ENCODE results near the gene HIP1.
A peak's percentile ranks its signal among the peaks of the same experiment; 100 is the strongest.

The HIP1 gene

DNA sequence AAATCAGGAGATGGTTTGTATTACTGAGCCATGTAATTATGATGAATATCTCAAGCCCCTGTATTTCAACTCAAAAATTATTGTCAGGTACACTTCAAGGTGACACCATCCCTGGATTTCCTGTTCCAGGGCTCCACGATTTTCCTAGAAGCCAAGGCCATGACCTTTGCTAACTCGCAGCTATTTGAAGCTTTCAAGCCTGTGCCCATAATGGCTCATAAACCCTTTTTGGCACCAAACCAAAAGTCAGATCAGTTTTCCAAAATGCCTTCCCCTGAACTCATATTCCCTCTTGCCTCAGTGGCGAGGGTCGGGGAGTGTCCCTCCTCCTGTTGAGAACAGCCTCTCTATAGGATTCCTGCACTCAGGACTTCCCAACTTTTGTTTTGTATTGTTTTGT lies 70.8 kb downstream of the HIP1 start:
- DNase-seq = no peak

DNA sequence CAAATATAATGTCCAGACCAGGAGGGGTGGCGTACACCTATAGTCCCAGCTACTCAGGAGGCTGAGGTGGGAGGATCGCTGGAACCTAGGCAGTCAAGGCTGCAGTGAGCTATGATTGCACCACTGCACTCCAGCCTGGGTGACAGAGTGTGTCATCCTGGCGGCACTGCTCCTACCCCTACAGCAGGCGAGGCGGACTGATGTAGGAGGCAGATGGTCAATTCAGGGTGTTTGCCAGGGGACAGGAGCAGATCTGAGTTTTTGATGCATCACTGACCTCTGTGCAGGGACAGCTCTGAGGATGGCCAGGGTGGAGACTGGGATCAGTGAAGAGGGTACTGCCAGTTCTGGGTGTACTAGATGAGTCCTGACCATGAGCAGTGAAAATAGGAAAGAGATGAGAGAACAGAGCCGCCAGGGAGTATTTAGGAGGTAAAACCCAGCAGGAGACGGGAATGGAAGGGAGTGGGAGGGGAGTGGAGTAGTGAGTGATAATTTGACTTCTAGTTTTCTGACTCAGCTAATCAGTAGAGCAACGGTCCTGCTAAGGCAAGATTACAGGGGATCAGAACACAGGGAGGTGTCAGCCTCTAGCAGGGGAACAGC lies 75.3 kb downstream of the HIP1 start:
- peak; percentile 52 for DNase-seq

DNA sequence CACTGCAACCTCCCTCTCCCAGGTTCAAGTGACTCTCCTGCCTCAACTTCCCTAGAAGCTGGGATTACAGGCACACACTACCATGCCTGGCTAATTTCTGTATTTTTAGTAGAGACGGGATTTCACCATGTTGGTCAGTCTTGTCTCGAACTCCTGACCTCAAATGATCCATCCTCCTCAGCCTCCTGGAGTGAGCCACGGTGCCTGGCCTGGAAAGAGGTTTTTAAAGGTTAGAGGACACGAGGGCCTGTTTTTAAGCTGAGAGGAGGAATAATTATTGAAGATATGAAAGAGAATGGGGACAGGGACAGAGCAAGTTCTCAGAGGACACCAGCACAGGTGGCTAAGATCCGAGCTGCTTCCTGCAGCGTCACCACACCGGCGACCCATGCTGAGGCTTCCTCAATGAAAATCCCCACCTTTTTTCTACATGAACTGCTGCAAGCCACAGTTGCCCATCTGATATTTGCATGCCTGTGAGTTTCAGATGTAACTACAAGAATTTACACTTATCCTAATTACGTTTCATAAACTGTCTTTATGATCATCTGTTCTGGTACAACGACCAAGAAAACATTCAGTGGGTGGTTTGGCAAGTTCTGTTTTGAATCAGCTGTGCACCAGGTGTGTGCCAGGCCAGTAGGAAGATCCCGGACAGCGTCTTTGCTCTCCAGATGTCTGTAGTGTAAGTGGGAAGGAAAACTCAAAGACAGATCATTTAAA lies 76.0 kb downstream of the HIP1 start:
- no peak for DNase-seq

DNA sequence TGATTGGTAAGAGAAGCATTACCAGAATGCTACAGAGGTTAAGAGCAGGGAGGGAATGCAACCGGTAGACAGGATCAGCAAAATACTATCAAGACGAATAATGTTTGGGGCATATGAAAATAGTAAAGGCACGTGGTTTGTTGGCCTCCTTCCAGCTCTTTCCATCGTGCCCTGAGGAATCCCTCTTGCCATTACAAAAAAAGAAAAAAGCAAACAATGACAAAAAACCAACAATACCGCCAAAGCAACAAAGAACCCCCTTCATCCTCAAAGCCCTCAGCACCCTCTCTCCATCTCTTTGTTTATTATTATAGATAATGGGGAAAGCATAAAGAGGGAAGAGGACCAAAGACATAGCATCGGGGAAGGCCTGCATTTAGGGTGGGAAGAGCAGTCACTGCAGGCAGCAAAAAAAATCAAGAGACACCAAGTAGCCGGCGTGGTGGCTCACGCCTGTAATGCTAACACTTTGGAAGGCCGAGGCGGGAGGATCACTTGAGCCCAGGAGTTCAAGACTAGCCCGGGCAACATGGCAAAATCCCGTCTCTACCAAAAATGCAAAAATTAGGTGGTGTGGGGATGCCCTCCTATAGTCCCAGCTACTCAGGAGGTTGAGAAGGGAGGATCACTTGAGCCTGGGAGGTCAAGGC lies 78.0 kb downstream of the HIP1 start:
- DNase-seq = no peak

DNA sequence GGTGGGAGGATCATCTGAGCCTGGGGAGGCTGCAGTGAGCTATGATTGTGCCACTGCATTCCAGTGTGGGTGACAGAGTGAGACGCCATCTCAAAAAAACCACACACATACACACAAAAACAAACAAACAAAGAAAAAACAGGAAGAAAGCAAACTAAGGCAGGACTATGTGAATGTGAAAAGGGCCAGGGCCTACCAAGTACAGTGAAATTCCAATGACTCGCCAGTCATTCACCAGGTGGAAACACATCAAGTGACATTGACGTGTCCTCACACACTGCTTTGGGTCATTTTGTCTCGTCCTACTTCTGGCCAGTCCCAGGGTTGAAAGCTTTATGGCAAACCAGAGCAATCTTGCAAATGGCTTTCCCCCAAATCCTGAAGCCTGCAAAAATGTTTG lies 79.9 kb downstream of the HIP1 start:
- DNase-seq = no peak

DNA sequence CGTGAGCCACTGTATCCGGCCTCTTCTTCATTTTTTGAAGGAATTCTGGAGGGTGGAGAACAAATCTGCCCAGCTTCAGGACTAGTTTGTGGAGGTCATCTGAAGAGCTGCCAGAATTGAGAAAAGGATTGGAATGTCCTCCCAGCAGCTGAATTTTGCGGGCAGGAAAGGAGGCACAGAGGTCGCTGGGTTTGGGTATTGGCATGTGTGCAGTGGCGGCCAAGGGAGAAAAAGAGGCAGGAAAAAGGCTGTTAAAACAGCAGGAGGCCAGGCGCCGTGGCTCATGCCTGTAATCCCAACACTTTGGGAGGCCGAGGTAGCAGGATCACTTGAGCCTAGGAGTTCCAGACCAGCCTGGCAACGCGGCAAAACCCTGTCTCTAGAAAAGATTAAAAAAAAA lies 80.4 kb downstream of the HIP1 start:
- DNase-seq = no peak

DNA sequence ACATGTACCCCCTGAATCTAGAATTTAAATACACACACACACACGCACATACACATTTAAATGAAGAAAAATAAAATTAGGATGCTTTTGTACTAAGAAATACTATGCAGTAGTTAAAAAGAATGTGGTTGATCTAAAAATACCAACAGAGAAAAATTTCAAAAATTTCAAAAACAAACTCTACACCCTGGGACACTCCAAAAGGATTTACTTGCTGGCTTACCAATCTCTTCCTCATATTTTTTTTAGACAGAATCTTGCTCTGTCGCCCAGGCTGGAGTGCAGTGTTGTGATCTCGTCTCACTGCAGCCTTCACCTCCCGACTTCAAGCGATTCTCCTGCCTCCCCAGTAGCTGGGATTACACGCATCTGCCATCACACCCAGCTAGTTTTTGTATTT lies 80.9 kb downstream of the HIP1 start:
- no peak for DNase-seq

DNA sequence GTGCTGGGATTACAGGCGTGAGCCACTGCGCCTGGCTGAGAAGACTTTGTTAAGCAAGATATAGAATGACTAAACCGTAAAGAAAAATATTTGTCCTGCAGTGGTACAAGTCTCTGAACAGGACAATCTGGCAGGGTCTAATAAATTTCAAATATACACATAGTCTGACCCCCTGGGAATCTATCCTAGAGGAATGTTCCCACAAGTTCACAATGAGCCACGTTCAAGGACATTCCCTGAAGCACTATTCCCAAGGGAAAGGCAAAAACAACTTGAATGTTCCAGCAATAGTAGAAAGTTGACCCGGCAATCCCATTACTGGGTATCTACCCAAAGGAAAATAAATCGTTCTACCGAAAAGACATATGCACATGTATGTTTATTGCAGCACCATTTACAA lies 82.0 kb downstream of the HIP1 start:
- DNase-seq = no peak

DNA sequence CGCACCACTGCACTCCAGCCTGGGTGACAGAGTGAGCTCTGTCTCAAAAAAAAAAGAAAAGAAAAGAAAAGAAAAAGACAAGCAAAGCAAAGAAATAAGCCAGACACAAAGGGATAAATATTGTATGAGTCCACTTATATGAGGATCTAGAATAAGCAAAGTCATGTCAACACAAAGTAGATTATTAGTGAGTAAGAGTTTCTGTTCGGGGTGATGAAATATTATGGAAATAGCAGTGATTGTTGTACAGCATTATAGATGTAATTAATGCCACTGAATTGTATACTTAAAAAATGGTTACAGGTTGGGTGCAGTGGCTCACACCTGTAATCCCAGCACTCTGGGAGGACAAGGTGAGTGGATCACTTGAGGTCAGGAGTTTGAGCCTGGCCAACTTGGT lies 83.2 kb downstream of the HIP1 start:
- DNase-seq = no peak

DNA sequence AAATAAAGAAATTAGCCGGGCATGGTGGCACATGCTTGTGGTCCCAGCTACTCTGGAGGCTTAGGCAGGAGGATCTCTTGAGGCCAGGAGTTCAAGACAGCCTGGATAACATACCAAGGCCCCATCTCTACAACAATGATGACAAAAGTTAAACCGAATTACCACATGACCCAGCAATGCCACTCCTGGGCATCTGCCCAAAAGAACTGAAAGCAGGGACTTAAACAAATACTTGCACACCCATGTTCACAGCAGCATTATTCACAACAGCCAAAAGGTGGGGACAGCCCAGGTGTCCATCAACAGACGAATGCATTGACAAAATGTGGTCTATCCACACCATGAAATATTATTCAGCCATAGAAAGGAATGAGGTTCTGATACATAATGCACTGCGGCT lies 83.9 kb downstream of the HIP1 start:
- no peak for DNase-seq

DNA sequence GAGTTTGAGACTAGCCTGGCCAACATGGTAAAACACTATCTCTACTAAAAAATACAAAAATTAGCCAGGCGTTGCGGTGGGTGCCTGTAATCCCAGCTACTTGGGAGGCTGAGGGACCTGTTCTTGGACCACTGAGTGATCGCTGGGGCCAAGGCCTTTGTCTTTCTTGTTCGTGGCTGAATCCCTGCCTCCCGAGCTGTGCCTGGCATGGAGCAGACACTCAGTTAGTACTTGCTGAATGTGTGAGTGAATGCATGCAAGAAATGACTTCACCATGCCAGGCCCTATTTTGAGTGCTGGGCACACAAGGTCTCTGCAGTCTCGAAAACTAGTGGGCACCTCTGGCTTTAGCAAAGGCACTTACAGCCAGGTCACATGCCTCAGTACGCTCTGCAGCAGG lies 85.1 kb downstream of the HIP1 start:
- DNase-seq = no peak

DNA sequence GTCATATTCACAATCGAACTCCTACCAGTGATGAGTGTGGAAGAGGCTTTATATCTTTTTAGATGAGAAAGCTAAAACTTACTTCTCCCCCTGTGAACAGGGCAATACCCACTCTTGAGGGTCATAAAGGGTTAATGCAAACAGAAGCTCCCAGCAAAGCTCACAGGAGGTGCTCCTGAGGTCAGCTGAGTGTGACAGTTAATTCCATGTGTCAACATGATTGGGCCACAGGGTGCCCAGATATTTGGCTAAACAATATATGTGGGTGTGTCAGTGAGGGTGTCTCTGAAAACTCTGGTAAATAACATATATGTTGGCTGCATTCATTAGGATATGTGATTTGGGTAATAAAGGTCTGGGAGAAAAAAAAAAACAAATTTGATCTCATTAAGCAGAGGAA lies 86.0 kb downstream of the HIP1 start:
- no peak for DNase-seq

DNA sequence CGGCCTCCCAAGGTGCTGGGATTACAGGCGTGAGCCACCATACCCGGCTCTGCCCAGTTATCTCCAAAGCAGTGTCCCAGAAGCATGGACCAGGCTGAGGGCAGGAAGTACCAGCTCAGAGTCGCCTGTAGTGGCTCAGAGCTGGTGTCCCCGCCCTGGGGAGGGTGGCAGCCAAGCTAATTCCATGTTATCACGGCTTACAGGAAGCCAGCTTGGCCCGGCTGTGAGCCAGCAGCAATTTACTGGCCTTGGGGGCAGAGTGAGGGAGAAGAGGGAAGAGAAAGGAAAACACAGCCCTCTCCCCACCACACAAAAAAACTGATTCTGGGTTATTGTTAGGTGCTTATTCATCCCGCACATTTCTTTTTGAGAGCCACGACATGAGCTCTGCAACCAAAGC lies 88.1 kb downstream of the HIP1 start:
- DNase-seq = peak; percentile 89

DNA sequence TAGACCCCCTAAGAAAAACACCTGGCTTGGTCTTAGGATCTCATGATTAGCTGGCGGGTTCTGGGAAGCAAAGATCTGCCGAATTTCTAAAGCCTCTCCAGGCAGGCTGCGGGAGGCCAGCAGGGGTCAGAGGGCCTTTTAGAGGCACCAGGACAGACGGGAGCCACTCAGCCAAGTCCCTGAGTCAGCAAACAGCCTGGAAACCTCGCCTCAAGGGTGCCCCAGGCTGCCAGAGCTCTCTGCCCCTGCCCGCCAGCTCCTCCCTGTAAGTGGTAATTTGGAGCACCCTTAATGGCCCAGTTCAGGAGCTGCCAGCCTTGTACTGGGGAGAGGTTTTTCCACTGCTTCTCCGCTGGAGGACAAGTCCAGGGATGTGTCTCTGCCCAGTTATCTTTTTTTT lies 88.7 kb downstream of the HIP1 start:
- no peak for DNase-seq

DNA sequence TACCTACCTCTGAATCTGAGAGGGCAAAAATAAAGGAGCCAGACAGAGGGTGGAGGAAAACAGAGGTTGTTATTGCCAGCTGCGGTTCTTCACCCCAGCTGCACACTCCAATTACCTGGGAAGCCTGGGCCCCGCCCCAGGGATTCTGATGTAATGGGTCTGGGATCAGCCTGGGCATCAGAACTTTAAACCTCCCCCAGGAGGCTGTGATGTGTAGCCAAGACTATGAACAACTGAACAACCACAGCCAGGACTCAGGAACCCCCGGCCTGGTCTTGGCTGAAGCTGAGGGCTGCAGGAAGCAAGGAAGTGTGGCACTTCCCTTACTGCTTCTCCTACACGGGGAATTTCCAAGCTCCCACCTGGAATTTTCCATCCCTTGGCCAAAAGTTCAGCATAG lies 89.3 kb downstream of the HIP1 start:
- DNase-seq = no peak

DNA sequence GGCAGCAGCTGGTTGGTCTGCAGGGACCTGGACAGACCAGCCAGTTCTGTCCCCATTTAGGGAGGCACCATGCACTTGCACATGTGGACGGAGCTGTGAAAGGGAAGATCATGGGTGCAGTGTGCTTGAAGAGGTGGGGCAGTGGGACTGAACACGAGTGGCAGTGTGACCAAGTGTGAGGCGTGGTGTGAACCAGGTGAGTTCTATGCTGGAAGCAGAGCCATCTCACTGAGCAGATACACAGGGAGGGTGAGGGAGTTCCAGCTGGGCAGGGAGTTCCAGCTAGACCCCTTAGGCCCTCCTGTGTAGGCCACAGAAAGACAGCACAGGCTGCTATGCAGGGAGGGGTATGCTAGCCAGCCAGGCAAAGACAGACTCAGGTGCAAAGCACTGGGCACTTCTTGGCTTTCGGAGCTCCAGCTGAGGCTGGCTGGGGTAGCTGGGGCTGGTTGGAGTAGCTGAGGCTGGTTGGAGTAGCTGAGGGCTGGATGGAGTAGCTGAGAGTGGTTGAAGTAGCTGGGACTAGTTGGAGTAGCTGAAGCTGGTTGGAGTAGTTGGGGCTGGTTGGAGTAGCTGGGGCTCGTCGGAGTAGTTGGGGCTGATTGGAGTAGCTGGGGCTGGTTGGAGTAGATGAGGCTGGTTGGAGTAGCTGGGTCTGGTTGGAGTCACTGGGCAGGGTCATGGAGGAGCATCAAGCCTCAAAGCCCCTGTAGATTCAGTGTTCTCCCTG lies 90.9 kb downstream of the HIP1 start:
- DNase-seq = no peak

DNA sequence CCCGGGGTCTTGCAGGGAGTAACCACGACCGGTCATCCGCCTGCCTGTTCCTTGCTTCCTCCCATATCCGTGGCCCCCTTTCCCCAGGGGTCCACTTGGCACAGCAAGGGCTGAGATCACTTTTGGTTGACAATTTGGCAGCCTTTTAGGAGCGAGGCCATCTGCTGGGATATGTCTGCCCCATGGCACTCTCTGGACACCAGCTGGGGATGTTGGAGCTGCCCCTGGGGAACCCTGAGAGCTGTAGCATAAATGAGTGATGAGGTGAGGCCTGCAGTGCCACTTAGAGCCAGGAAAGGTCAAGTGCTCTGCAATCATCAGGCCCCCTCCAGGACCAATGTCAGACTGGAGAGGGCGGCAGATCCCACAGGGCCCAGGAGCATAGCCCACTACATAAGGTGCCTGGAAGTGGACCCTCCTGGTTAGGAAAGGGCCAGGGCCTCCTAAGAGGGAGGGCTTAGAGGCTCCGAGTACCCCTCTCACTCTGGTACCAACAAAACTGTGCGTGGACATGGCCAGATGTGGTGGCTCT lies 92.1 kb downstream of the HIP1 start:
- no peak for DNase-seq

DNA sequence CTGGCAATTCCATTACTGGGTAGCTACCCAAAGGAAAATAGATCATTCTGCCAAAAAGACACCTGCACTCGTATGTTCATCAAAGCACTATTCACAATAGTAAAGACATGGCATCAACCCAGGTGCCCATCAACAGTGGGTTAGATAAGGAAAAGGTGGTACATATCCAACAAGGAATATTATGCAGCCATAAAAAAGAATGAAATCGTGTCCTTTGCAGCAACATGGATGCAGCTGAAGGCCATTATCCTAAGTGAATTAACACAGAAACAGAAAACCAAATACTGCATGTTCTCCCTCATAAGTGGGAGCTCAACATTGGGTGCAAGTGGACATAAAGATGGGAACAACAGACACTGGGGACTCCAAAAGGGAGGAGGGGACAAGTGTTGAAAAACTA lies 93.2 kb downstream of the HIP1 start:
- no peak for DNase-seq

DNA sequence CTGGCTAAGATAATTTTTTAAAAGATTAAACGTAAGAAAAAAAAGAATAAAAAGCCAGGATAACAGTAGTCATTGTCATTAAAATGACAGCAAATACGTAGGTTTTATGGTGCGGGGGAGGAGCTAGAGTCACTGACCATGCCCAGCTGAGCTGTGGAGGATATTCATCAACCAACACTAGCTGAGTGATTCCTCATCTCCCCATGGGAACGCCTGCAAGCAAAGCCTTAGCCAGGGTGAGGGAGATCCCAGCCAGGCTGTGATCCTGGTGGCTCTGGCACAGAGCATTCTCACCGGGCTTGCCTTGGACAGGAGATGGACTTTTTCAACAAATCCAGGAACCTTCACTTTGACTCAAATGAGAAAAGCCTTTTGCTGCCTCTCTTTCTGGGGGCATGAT lies 94.2 kb downstream of the HIP1 start:
- no peak for DNase-seq

DNA sequence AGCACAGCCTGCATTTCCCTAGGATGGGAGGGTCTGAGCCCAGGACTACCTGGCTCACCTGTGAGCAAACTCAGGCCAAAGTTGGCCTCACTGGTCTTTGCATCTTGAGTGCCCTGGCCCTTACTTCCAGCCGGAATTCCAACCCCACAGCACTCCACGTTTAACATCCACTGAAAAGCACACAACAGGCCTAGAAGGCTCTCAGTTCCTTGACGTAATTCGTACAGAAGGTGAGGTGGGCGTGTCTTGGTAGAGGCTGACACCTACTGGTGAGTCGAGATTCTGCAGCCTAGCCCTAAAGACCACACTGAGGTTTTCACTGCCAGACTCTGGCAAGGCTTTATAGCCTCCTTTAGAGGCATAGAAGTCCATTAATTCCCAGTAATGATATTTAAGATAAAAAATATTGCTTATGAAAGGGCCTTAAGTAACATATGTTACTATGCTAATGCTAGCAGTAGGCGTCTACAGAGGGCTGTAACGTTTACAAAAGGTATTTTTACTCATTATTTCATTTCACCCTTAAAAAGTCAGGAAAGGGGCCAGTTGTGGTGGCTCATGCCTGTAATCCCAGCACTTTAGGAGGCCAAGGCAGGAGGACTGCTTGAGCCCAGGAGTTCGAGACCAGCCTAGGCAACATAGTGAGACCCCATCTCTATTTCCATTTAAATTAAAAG lies 95.8 kb downstream of the HIP1 start:
- DNase-seq = peak; percentile 92

DNA sequence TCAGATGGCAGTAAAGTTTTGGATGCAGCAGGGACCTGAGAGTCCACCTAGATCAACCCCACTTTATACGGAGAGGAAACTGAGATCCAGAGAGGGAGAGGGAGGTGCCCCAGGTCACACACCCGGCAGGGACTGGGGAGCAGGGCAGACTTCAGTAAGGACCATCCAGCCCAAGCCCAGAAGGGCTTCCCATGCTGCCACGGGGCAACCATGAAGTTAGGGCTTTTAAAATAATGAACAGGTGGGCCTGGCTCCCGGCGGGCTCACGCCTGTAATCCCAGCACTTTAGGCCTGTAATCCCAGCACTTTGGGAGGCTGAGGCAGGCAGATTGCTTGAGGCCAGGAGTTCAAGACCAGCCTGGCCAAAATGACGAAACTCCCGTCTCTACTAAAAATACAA lies 98.5 kb downstream of the HIP1 start:
- no peak for DNase-seq

DNA sequence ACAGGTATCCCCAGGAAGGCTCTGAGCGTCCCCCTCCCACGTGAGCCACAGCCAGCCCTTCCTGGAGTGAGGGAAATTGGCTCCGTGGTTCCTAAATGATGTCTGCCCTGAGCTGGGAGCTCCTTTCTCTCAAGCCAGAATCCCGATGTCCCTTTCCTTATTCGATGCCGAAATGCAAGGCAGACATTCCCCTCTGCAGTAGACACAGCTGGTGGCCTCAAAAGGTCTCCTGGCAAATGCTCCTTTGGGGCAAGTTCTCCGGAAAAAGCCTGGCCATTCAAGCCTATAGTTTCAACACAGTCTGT lies 98.9 kb downstream of the HIP1 start:
- no peak for DNase-seq
